ENCODE data around the gene PTP4A2.
"Not testable (repeated sequence)": the region's sequence is repeated elsewhere in the genome, so short reads cannot be mapped to it uniquely, and the experiment has no call there.

The PTP4A2 gene

DNA sequence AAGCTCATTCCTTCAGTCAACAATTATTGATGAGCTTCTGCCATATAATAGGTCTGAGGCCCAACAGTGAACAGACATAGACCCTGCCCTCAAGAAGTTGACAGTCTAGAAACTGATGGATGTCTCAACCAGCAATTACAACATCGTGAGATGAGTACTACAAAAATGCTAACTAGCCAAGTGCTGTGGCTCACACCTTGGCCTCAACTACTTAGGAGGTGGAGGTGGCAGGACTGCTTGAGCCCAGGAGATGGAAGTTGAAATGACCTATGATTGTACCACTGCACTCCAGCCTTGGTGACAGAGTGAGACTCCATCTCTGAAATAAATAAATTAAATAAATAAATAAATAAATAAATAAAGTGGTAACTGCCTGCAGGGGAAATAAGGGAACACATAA is 11.7 kb upstream of the PTP4A2 start:
- no peak for DNase-seq (ENCODE audit: low read depth)
- TF ChIP-seq, protein P1, sequence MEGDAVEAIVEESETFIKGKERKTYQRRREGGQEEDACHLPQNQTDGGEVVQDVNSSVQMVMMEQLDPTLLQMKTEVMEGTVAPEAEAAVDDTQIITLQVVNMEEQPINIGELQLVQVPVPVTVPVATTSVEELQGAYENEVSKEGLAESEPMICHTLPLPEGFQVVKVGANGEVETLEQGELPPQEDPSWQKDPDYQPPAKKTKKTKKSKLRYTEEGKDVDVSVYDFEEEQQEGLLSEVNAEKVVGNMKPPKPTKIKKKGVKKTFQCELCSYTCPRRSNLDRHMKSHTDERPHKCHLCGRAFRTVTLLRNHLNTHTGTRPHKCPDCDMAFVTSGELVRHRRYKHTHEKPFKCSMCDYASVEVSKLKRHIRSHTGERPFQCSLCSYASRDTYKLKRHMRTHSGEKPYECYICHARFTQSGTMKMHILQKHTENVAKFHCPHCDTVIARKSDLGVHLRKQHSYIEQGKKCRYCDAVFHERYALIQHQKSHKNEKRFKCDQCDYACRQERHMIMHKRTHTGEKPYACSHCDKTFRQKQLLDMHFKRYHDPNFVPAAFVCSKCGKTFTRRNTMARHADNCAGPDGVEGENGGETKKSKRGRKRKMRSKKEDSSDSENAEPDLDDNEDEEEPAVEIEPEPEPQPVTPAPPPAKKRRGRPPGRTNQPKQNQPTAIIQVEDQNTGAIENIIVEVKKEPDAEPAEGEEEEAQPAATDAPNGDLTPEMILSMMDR (conservative IDR thresholded peaks at IDR 0.05; ENCODE audit: low read length): no peak
- no peak overlapping the region for H3K4me3 ChIP-seq (ENCODE audit: low read length)

DNA sequence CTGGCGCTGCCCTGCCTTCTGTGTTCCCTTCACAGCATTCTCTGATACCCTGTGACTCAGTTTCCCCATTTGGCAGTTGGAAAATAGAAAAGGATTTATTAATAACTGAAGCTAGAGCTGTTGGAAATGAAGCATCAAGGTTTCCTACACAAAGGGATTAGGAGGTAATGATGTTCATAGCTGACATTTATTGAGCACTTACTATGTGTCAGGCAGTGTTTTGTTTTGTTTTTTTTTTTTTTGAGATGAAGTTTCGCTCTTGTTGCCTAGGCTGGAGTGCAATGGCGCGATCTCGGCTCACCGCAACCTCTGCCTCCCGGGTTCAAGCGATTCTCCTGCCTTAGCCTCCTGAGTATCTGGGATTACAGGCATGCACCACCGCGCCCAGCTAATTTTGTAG is 7.5 kb upstream of the PTP4A2 start:
- not testable (repeated sequence) for H3K4me3 ChIP-seq (ENCODE audit: low read length); DNase-seq (ENCODE audit: low read depth)

DNA sequence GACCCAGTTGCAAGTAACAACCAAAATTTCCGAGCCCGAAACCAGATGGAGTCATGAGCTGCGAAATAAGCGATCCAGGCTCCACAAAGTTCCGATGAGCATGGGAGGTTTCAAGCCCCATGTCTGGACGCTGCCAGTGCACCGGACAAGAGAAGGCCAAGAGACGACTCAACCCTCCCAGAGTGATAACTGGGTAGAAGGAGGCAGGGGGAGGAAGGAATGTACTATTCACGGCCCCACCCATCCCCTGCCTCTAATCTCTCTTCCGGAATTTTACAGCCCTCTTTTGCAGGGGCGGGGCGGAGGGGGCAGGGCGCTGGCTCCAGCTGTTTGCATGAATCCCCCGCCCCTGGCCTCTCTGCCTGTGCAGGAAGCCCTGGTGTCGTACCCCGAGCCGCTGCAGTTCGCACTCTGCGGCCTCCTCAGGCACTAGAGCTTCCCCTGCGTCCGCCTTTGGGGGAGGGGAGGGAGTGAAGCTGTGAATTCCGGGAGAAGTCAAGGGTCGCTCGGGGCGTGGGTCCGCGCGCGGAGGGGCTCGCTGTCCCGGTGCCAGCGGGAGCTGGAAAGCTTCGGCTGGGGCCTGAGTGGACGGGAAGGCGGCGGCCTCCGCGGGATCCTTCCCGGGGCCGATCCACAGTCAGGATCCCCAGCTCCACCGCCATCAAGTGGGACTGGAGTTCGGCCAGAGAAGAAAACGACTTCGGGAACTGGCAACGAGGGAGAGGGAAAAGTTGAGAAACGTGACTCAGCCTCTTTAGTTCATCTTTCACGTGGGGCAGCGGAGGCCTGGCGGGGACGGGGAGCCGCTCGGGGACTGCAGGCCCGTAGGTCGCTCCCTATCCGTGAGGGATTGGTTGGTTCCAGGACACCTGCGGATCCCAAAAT is 6.3 kb upstream of the PTP4A2 start:
- DNase-seq (ENCODE audit: low read depth): peak; percentile 90
- TF ChIP-seq, protein P1 (conservative IDR thresholded peaks at IDR 0.05; ENCODE audit: low read length): no peak
- H3K4me3 ChIP-seq (ENCODE audit: low read length): peak overlapping the region; percentile 49

DNA sequence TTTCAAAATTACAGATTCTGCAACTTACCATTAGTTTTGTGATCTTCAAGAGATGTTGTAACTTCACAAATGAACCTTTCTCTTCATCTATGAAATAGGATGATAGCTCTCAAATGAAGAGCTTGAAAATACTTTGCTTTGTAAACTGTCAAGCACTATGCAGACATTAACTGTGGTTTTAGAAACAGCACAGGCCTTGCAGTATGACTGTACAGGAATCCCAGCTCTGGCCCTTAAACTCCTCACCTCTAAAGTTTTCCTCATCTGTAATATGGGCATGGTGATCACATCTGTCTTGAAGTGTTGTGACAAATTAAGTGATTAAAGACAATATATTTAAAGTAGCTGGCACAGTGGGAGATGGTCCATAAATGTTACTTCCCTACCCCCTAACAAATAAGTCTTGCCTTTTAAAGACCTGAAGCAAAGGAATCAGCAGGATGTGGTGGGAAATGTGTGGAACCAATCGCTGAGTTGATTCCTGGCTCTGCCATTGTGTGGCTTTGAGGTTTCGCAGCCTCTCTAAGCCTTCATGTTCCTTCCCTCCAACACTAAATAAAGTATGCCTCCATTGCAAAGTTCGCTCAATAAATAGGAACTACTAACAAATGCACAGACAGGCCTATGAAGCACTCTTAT is 5.5 kb upstream of the PTP4A2 start:
- DNase-seq (ENCODE audit: low read depth): no peak
- TF ChIP-seq, protein P1 (conservative IDR thresholded peaks at IDR 0.05; ENCODE audit: low read length): no peak
- no peak overlapping the region for H3K4me3 ChIP-seq (ENCODE audit: low read length)

DNA sequence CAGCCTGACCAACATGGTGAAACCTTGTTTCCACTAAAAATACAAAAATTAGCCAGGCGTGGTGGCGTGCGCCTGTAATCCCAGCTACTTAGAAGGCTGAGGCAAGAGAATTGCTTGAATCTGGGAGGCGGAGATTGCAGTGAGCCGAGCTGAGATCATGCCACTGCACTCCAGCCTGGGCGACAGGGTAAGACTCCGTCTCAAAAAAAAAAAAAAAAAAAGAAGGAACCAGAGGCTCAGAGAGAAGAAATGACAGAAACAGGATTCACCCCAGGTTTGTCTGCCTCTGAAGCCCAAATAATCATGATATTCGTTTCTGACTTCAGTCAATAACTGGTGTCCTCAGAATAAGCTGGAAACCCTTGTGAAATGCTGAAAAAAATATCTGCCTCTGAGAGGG is 3.9 kb upstream of the PTP4A2 start:
- DNase-seq (ENCODE audit: low read depth); H3K4me3 ChIP-seq (ENCODE audit: low read length): not testable (repeated sequence)

- TF ChIP-seq, protein P1 (conservative IDR thresholded peaks at IDR 0.05; ENCODE audit: low read length): peak; percentile 56
- no peak overlapping the region for H3K4me3 ChIP-seq (ENCODE audit: low read length)
- DNase-seq (ENCODE audit: low read depth): peak; percentile 66
These were observed 1.5 kb upstream of the PTP4A2 start for GRCh38 chr1:31939484-31940329.

DNA sequence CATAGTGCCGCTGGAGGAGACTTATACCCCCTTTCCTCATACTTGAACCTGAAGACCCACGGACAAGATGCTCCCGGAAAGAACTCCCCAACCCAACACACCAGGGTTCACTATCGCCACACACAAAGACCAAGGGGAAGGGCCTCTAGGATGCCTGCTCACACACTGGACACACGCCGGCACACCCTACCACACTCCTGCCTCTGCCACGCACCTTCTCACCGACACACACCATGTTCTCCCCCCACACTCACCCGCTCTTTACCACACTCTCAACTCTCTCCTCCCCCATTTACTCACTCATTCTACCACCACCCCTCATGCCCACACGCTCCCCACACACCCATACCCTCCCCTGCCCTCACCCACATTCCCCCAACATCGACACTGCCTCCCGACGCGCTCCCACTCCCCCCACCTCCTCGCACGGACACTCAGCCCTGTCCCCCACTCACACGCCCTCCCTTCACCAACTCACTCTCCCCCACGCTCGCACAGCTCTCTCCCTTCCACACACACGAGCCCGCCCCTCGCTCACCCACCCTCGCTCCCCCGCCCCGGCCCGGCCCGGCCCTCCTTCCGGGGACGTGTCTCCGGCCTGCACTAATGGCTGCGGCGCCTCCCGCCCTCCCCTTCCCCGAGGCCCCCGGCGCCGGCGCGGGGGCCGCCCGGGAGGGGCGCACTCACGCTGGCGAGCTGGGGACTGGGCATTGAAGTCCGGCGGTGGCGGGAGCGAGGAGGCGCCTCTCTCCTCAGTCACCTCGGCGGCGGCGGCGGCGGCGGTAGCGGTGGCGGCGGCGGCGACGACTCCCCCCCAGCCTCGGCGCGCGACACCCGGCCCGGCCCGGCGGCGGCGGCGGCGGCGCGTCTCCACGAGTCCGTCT is 626 bp downstream of the PTP4A2 start:
- DNase-seq (ENCODE audit: low read depth): peak; percentile 73
- H3K4me3 ChIP-seq (ENCODE audit: low read length): peak overlapping the region; percentile 98
- TF ChIP-seq, protein P1 (conservative IDR thresholded peaks at IDR 0.05; ENCODE audit: low read length): no peak

Data from AG10803 (cell line).